ENCODE results near the gene TNFRSF1B. TPM values are rescaled to one million over a fixed set of nuclear protein-coding genes. Genes with fewer than 3 reads are reported as not detected.

The TNFRSF1B gene
- total RNA-seq, 1 experiment from 2014 or later, result 0.61 TPM

- CTCF ChIA-PET, result interaction anchor here (1.0 to 5.4 kb wide), 17 partner anchors 11 to 533 kb away, joined by 3 to 63 read pairs (median 8); partner anchors contain the start of gene MIIP
- Histone ChIP-seq H2AFZ (ENCODE audit: low read depth, low read length, poor library complexity, severe bottlenecking) (peak overlapping the region; percentile 78), H3K9ac (ENCODE audit: low read length) (no peak overlapping the region), H3K4me1 (ENCODE audit: control insufficient read depth in 1 of 2, insufficient read depth in 2 of 2, low read length in 2 of 2) (0 out of 4 replicates have a peak, but pooled peaks cover 0 to 4% of the 10 kb centered on the region in 2 experiments), H3K9me2 (ENCODE audit: insufficient read depth) (no peaks in the 10 kb centered on the region), H3K9me3 (ENCODE audit: control insufficient read depth in 1 of 2, insufficient read depth in 1 of 2, low read depth in 1 of 2, low read length in 2 of 2) (no peaks in the 10 kb centered on the region), H3K79me2 (ENCODE audit: insufficient read depth, low read length) (no peaks in the 10 kb centered on the region), H4K20me1 (ENCODE audit: insufficient read depth) (no peaks in the 10 kb centered on the region), H3K4me2 (ENCODE audit: low read length) (no peak overlapping the region), H3K36me3 (ENCODE audit: control insufficient read depth in 1 of 2, insufficient read depth in 2 of 2, low read length in 2 of 2) (no peaks in the 10 kb centered on the region), H3K27me3 (ENCODE audit: insufficient read depth, low read length) (no peaks in the 10 kb centered on the region), H3K4me3 (replicated peaks in 1 of 2; ENCODE audit: low read depth in 1 of 2, low read length in 2 of 2) (no peak overlapping the region), H3K27ac (ENCODE audit: low read depth, low read length) (no peak overlapping the region)
- POLR2A ChIA-PET, result interaction anchor here (0.6 to 1.3 kb wide), 3 partner anchors 74 to 107 kb away, joined by 3 to 7 read pairs (median 5); partner anchors contain the start of gene MIIP
- RAD21 ChIA-PET (ENCODE audit: low non-redundant PET in 1 of 2, low total read pairs in 2 of 2, uncharacterized antibody in 2 of 2, unreplicated experiment in 2 of 2), result interaction anchor here (1.2 to 2.6 kb wide), 7 partner anchors 71 to 85 kb away, joined by 4 to 15 read pairs (median 6); no protein-coding TSS in a partner anchor
- intact Hi-C loops (cut with micrococcal nuclease), result loop anchor here (10.0 kb wide), 1 partner anchor 529 kb away; no protein-coding TSS in a partner anchor
- no peak for TF ChIP-seq ATF3 (IDR thresholded peaks at IDR 0.05)
- TF ChIP-seq POLR2A (IDR thresholded peaks at IDR 0.05; ENCODE audit: borderline replicate concordance, extremely low read depth, insufficient read depth, insufficient read length), result no peak
- no peak for TF ChIP-seq SP1 (IDR thresholded peaks at IDR 0.05; ENCODE audit: low read depth)
- BruUV-seq (replicated peaks), result no TSS peak
- ATAC-seq (peak; percentile 31; the same call in 1 of the 2 replicates), DNase-seq (ENCODE audit: low read depth, low spot score) (no peak)
Measured at GRCh38 chr1:12125422-12126355, 41.1 kb upstream of the TNFRSF1B start.

- 0 out of 4 replicates have a peak, but pooled peaks cover 0 to 4% of the 10 kb centered on the region in 2 experiments for H3K4me1 ChIP-seq (ENCODE audit: control insufficient read depth in 1 of 2, insufficient read depth in 2 of 2, low read length in 2 of 2)
- no peaks in the 10 kb centered on the region for H3K9me3 ChIP-seq (ENCODE audit: control insufficient read depth in 1 of 2, insufficient read depth in 1 of 2, low read depth in 1 of 2, low read length in 2 of 2)
- DNase-seq (ENCODE audit: low read depth, low spot score) (no peak), ATAC-seq (no peak)
- no peaks in the 10 kb centered on the region for H3K36me3 ChIP-seq (ENCODE audit: control insufficient read depth in 1 of 2, insufficient read depth in 2 of 2, low read length in 2 of 2)
- no peak overlapping the region for H2AFZ ChIP-seq (ENCODE audit: low read depth, low read length, poor library complexity, severe bottlenecking)
- no peak overlapping the region for H3K9ac ChIP-seq (ENCODE audit: low read length)
- intact Hi-C loops (cut with micrococcal nuclease), result loop anchor here (10.0 kb wide), 1 partner anchor 528 kb away; no protein-coding TSS in a partner anchor
- H4K20me1 ChIP-seq (ENCODE audit: insufficient read depth), result no peaks in the 10 kb centered on the region
- no peak overlapping the region for H3K4me3 ChIP-seq (replicated peaks in 1 of 2; ENCODE audit: low read depth in 1 of 2, low read length in 2 of 2)
- no peaks in the 10 kb centered on the region for H3K9me2 ChIP-seq (ENCODE audit: insufficient read depth)
- ChIA-PET CTCF (interaction anchor here (5.4 kb wide), 1 partner anchor 83 kb away, joined by 63 read pairs; no protein-coding TSS in a partner anchor), RAD21 (ENCODE audit: low non-redundant PET in 1 of 2, low total read pairs in 2 of 2, uncharacterized antibody in 2 of 2, unreplicated experiment in 2 of 2) (no interaction called here), POLR2A (no interaction called here)
- H3K79me2 ChIP-seq (ENCODE audit: insufficient read depth, low read length), result no peaks in the 10 kb centered on the region
- H3K27ac ChIP-seq (ENCODE audit: low read depth, low read length), result no peak overlapping the region
- H3K4me2 ChIP-seq (ENCODE audit: low read length), result no peak overlapping the region
- H3K27me3 ChIP-seq (ENCODE audit: insufficient read depth, low read length), result no peaks in the 10 kb centered on the region
- no TSS peak for BruUV-seq (replicated peaks)
- TF ChIP-seq CTCF (IDR thresholded peaks at IDR 0.05 in 2 of 3, conservative IDR thresholded peaks at IDR 0.05 in 1 of 3; ENCODE audit: borderline replicate concordance in 1 of 3, insufficient read depth in 1 of 3, low read depth in 2 of 3, low read length in 2 of 3), result no peak
- TF ChIP-seq EZH2 (IDR thresholded peaks at IDR 0.05), result no peak
- TF ChIP-seq YY1 (IDR thresholded peaks at IDR 0.05; ENCODE audit: extremely low read depth, insufficient replicate concordance, low read depth, low read length), result no peak
- TF ChIP-seq POLR2AphosphoS5 (IDR thresholded peaks at IDR 0.05; ENCODE audit: low read depth, low read length), result no peak
- TF ChIP-seq EGR1 (IDR thresholded peaks at IDR 0.05; ENCODE audit: low read depth), result no peak
- no peak for TF ChIP-seq SIN3A (IDR thresholded peaks at IDR 0.05; ENCODE audit: low read depth)
- no peak for TF ChIP-seq MAX (IDR thresholded peaks at IDR 0.05)
- TF ChIP-seq ZFX (IDR thresholded peaks at IDR 0.05), result no peak
- TF ChIP-seq ZBTB33 (IDR thresholded peaks at IDR 0.05; ENCODE audit: extremely low read depth, insufficient replicate concordance, low read length), result no peak
- TF ChIP-seq SP1 (IDR thresholded peaks at IDR 0.05; ENCODE audit: low read depth), result no peak
- no peak for TF ChIP-seq ELF1 (IDR thresholded peaks at IDR 0.05; ENCODE audit: borderline replicate concordance, low read depth)
Measured at GRCh38 chr1:12126781-12127180, 40.0 kb upstream of the TNFRSF1B start.
